Mammary epithelial cell (primary cell): Measurements from ENCODE around the gene CEP89.

Source experiments
- EZH2 ChIP-seq: IDR thresholded peaks from 2 replicates; pipeline ENCODE4 v1.6.1; 2012; ENCODE audit warnings: low read length, inconsistent platforms, borderline replicate concordance
- TF ChIP-seq, protein P1 (sequence below), 2 donors: IDR thresholded peaks in 1 of 2; conservative IDR thresholded peaks in 1 of 2; 2 replicates each; pipeline ENCODE4 v1.5.1; 2011 to 2012; ENCODE audit warnings: inconsistent platforms in 2 of 2, low read length in 2 of 2, mild to moderate bottlenecking in 2 of 2, control low read depth in 1 of 2, low read depth in 1 of 2; ENCODE audit not compliant: insufficient read depth in 1 of 2; ENCODE audit errors: extremely low read depth in 1 of 2

GRCh38 chr19:33005440-33005839 is 33.7 kb upstream of the CEP89 start:
- TF ChIP-seq, protein P1, sequence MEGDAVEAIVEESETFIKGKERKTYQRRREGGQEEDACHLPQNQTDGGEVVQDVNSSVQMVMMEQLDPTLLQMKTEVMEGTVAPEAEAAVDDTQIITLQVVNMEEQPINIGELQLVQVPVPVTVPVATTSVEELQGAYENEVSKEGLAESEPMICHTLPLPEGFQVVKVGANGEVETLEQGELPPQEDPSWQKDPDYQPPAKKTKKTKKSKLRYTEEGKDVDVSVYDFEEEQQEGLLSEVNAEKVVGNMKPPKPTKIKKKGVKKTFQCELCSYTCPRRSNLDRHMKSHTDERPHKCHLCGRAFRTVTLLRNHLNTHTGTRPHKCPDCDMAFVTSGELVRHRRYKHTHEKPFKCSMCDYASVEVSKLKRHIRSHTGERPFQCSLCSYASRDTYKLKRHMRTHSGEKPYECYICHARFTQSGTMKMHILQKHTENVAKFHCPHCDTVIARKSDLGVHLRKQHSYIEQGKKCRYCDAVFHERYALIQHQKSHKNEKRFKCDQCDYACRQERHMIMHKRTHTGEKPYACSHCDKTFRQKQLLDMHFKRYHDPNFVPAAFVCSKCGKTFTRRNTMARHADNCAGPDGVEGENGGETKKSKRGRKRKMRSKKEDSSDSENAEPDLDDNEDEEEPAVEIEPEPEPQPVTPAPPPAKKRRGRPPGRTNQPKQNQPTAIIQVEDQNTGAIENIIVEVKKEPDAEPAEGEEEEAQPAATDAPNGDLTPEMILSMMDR (conservative IDR thresholded peaks at IDR 0.05 in 1 of 2, IDR thresholded peaks at IDR 0.05 in 1 of 2; ENCODE audit: extremely low read depth in 1 of 2, insufficient read depth in 1 of 2, low read depth in 1 of 2, low read length in 2 of 2) = no peak
- TF ChIP-seq EZH2 = no peak
